Nephron progenitor cell (in vitro differentiated cells): Measurements from ENCODE around the gene CCDC116.

Experiments used
- DNase-seq: peaks from one replicate; pipeline ENCODE4 v3.0.0; 2021
- H3K27ac Mint-ChIP-seq: 2 replicates; pipeline ENCODE4 v1.8.0; 2021; ENCODE audit warnings: mild to moderate bottlenecking, moderate library complexity, mixed read lengths
- H3K27me3 Mint-ChIP-seq: 2 replicates; pipeline ENCODE4 v1.8.0; 2021; ENCODE audit warnings: mild to moderate bottlenecking, low read depth, mixed read lengths; ENCODE audit not compliant: poor library complexity
- H3K36me3 Mint-ChIP-seq: 2 replicates; pipeline ENCODE4 v1.8.0; 2021; ENCODE audit warnings: low read depth, mixed read lengths
- H3K4me1 Mint-ChIP-seq: 2 replicates; pipeline ENCODE4 v1.8.0; 2021; ENCODE audit warnings: mixed read lengths
- H3K4me3 Mint-ChIP-seq: 2 replicates; pipeline ENCODE4 v1.8.0; 2021; ENCODE audit warnings: mild to moderate bottlenecking, moderate library complexity, mixed read lengths
- H3K9me3 Mint-ChIP-seq: 2 replicates; pipeline ENCODE4 v1.8.0; 2021; ENCODE audit warnings: mild to moderate bottlenecking, moderate library complexity, mixed read lengths
- TF ChIP-seq, protein P1 (sequence below): fragments of 200-600 bp; sonication (generic); IDR thresholded peaks from 2 replicates; pipeline ENCODE4 v1.5.0; 2021; ENCODE audit warnings: antibody characterized with exemption

Gene CCDC116

GRCh38 chr22:21632237-21632895 lies at the start of gene CCDC116:
TSS of gene CCDC116 (plus strand) at chr22:21632760. CDS start at chr22:21633182, 422 bp downstream.
- TF ChIP-seq, protein P1, sequence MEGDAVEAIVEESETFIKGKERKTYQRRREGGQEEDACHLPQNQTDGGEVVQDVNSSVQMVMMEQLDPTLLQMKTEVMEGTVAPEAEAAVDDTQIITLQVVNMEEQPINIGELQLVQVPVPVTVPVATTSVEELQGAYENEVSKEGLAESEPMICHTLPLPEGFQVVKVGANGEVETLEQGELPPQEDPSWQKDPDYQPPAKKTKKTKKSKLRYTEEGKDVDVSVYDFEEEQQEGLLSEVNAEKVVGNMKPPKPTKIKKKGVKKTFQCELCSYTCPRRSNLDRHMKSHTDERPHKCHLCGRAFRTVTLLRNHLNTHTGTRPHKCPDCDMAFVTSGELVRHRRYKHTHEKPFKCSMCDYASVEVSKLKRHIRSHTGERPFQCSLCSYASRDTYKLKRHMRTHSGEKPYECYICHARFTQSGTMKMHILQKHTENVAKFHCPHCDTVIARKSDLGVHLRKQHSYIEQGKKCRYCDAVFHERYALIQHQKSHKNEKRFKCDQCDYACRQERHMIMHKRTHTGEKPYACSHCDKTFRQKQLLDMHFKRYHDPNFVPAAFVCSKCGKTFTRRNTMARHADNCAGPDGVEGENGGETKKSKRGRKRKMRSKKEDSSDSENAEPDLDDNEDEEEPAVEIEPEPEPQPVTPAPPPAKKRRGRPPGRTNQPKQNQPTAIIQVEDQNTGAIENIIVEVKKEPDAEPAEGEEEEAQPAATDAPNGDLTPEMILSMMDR: no peak
- DNase-seq: peak; percentile 54
- peaks cover 9% of the 10 kb centered on the region for H3K36me3 Mint-ChIP-seq
- H3K9me3 Mint-ChIP-seq: no peaks in the 10 kb centered on the region
- H3K27me3 Mint-ChIP-seq: peaks cover 3% of the 10 kb centered on the region
- no peak within 1 kb of the TSS for H3K4me3 Mint-ChIP-seq
- H3K27ac Mint-ChIP-seq: no peak within 1 kb of the TSS
- H3K4me1 Mint-ChIP-seq: peaks cover 9% of the 10 kb centered on the region

DNA sequence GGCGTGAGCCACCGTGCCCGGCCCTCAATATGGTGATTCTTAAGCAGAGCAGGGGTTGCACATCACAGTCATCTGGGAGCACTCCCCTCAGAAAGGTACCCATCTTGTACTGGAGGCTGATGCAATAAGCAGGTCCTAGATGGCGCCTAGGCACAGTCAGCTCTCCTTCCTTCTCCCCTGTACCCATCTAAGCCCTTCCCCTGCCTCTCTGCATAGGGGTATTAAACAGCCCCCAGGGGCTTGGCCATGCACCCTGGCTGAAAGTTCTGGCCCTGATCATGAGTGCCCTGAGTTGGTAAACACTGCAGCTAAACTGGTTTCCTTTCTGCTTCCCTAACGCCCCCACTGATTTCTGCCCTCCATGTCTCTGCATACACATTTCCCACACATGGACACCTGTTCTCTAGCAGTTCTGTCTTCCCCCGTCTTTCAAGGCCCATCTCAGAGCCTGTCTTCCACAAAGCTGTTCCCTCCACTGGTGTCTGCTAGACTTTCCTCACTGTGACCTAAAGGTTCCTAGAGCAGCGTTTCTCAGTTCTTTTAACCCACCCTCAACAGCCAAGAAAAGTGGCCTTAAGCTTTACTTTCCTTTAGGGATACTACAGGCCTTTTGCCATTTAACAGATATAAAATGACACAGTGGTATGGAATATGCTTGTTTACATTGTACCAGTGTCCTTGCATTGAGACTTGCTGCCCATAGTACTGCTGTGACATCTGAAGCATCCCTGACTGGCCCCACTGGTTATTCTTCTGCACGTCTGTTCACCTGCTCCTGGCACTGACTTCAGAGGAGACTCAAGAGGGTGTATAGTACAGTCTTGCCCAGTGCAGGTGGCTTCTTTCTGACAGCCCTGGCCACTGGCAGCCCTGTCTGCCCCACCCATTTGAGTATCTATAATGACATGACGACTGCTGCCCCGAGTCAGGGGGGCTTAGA lies 49.5 kb upstream of the CCDC116 start:
- H3K27ac Mint-ChIP-seq: peak overlapping the region; percentile 63
- peaks cover 16% of the 10 kb centered on the region for H3K4me1 Mint-ChIP-seq
- H3K27me3 Mint-ChIP-seq: no peaks in the 10 kb centered on the region
- H3K9me3 Mint-ChIP-seq: no peaks in the 10 kb centered on the region
- no peak for DNase-seq
- peaks cover 33% of the 10 kb centered on the region for H3K36me3 Mint-ChIP-seq
- TF ChIP-seq, protein P1: no peak
- H3K4me3 Mint-ChIP-seq: no peak overlapping the region

DNA sequence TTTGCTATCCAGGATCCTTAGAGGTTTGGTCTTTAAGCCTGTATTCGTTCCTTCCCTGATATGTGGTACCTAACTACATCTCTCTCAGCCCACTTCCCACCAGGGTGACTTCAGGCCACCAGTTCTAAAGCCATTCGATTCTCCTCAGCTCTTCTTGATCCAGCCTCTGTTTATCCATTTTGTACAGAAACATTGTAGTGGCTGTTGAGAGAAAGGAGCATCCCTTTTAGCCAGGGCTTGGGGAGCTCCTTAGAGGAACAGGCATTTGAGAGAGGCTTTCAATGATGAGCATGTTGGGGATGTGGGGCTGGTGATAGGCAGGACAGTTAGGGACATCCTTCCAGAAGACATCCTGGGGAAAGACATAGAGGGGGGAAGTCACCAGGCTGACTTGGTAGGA lies 47.2 kb upstream of the CCDC116 start:
- DNase-seq: no peak
- Mint-ChIP-seq H3K9me3 (no peaks in the 10 kb centered on the region), H3K4me3 (no peak overlapping the region), H3K36me3 (peaks cover 29% of the 10 kb centered on the region), H3K27ac (peak overlapping the region; percentile 68), H3K4me1 (peaks cover 12% of the 10 kb centered on the region), H3K27me3 (no peaks in the 10 kb centered on the region)
- TF ChIP-seq, protein P1: no peak

DNA sequence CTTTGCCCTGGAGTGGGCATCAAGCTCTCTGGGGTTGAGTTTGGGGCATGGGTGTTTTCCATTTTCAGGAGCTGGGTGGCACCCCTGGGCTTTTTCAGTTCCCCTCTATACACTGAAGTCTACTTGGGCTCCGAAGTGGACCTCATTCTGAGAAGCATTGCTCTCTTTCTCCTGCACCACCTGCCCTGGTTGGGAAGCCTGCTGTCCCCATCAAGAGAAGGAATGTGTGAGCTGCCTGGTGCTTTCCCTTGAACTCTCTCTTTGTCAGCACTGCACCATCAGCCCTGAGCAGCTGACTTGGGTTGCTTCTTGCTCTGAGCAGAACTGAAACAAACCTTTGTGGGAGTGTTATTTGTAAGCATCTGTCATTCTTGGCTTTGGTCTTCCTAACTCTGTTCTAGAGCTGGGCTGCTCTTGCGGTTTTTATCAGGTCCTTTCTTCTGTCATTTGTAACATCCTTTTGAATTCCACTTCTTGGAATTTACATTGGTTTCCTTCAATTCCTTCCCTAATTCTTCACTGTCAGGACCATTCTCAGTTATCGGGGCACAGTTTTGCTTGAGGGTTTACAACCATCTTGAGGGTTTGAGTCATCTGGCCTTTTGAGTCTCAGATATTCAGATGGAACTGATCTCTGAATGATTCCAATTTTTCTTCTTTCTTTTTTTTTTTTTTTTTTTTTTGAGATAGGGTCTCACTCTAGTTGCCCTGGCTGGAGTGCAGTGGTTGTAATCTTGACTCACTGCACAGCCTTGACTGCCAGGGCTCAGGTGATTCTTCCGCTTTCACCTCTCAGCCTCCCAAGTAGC lies 44.6 kb upstream of the CCDC116 start:
- DNase-seq: no peak
- TF ChIP-seq, protein P1: no peak
- peaks cover 15% of the 10 kb centered on the region for H3K4me1 Mint-ChIP-seq
- no peaks in the 10 kb centered on the region for H3K9me3 Mint-ChIP-seq
- H3K4me3 Mint-ChIP-seq: no peak overlapping the region
- peak overlapping the region; percentile 37 for H3K27ac Mint-ChIP-seq
- H3K27me3 Mint-ChIP-seq: no peaks in the 10 kb centered on the region
- peaks cover 34% of the 10 kb centered on the region for H3K36me3 Mint-ChIP-seq

DNA sequence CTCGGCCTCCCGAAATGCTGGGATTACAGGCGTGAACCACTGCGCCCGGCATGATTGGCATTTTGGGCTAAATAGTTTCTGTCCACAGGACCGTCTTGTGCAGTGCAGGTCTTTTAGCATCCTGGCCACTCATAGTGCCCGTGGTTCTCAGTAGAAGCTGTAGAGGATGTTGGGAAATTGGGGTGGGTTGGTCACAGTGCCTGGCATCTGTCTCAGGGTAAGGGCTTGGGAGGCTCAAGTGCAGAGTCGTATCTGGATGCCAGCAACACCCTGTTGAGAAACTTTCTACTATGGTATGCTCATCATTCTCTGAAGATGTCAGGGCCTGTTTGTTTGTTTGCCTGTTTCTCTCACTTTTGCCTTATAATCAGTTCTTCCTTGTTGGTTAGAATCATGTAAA lies 43.2 kb upstream of the CCDC116 start:
- TF ChIP-seq, protein P1: no peak
- peaks cover 40% of the 10 kb centered on the region for H3K36me3 Mint-ChIP-seq
- H3K4me1 Mint-ChIP-seq: peaks cover 13% of the 10 kb centered on the region
- H3K9me3 Mint-ChIP-seq: no peaks in the 10 kb centered on the region
- no peaks in the 10 kb centered on the region for H3K27me3 Mint-ChIP-seq
- no peak overlapping the region for H3K27ac Mint-ChIP-seq
- DNase-seq: no peak
- H3K4me3 Mint-ChIP-seq: no peak overlapping the region
